Measurements from ENCODE around the gene WFS1. TPM values are rescaled to one million over a fixed set of nuclear protein-coding genes. Genes with fewer than 3 reads are reported as not detected.

Gene WFS1
- total RNA-seq, 4 donors from 2014 or later: 95.7 to 137 (median 101) TPM

DNA sequence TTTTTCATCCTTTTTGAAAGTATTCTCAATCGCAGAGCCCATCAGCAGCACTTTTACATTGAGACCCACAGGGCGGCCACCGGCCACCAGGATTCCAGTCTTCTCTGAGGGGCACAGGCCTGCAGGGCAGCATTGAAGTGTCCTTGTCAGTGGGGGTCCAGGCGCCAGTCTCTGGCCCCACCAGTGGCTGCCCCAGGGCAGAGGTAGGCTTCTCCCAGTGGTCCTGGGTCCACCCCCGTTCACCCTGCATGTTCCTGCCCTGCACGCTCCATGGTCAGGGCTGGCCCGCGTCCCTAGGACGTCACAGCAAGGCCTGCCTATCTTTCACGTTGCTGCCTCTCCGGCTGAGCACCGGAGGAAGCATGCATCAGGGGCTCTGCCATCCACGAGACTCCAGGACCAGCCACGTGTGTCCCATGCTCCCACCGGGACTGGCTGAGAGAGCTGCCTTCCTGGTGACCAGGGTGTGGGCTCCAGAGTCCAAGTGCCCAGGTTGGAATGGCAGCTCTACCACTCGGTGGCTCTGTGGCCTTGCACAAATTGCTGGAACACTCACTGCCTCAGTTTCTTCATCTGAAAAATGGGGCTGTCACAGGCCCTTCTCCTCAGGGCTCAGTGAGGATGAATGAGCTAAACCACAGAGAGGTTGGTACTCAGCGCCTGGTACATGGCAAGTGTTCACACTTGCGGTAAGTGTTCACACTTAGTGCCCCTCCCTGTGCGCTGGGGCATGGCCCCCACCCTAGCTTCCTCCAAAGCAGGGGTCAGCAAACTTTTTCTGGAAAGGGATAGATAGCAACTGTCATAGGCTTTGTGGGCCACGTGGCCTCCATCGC is 38.6 kb upstream of the WFS1 start:
- WGBS, 2 donors (ENCODE audit: low coverage in 1 of 2): 94% methylated on average over 3 of the region's 21 CpGs; no CpG with 5 or more reads in 1 of the 2 donors
- H3K27me3 ChIP-seq: peaks cover 49% of the 10 kb centered on the region
- H3K4me1 ChIP-seq: no peaks in the 10 kb centered on the region
- no peak for ATAC-seq
- no peaks in the 10 kb centered on the region for H3K9me3 ChIP-seq
- no peaks in the 10 kb centered on the region for H3K36me3 ChIP-seq
- H3K4me3 ChIP-seq: no peak overlapping the region
- no peak for TF ChIP-seq EP300 (IDR thresholded peaks at IDR 0.05)
- TF ChIP-seq, protein P1, sequence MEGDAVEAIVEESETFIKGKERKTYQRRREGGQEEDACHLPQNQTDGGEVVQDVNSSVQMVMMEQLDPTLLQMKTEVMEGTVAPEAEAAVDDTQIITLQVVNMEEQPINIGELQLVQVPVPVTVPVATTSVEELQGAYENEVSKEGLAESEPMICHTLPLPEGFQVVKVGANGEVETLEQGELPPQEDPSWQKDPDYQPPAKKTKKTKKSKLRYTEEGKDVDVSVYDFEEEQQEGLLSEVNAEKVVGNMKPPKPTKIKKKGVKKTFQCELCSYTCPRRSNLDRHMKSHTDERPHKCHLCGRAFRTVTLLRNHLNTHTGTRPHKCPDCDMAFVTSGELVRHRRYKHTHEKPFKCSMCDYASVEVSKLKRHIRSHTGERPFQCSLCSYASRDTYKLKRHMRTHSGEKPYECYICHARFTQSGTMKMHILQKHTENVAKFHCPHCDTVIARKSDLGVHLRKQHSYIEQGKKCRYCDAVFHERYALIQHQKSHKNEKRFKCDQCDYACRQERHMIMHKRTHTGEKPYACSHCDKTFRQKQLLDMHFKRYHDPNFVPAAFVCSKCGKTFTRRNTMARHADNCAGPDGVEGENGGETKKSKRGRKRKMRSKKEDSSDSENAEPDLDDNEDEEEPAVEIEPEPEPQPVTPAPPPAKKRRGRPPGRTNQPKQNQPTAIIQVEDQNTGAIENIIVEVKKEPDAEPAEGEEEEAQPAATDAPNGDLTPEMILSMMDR (IDR thresholded peaks at IDR 0.05): no peak
- no peak for TF ChIP-seq POLR2A (IDR thresholded peaks at IDR 0.05)
- TF ChIP-seq POLR2AphosphoS5 (IDR thresholded peaks at IDR 0.05): no peak
- H3K27ac ChIP-seq: no peak overlapping the region

GRCh38 chr4:6231663-6232165 is 37.9 kb upstream of the WFS1 start:
- WGBS, 2 donors (ENCODE audit: low coverage in 1 of 2): 53 to 72% methylated on average over 6 to 7 of the region's 7 CpGs
- TF ChIP-seq, protein P1 (IDR thresholded peaks at IDR 0.05): no peak
- TF ChIP-seq EP300 (IDR thresholded peaks at IDR 0.05) (no peak), POLR2AphosphoS5 (IDR thresholded peaks at IDR 0.05) (no peak)
- ATAC-seq: no peak
- H3K36me3 ChIP-seq: no peaks in the 10 kb centered on the region
- H3K27me3 ChIP-seq: peaks cover 46% of the 10 kb centered on the region
- no peaks in the 10 kb centered on the region for H3K4me1 ChIP-seq
- no peaks in the 10 kb centered on the region for H3K9me3 ChIP-seq
- no peak overlapping the region for H3K4me3 ChIP-seq
- no peak overlapping the region for H3K27ac ChIP-seq

GRCh38 chr4:6232836-6233785 is 36.5 kb upstream of the WFS1 start:
- WGBS, 2 donors (ENCODE audit: low coverage in 1 of 2): 80 to 93% methylated on average over 10 to 22 of the region's 30 CpGs
- H3K4me1 ChIP-seq: no peaks in the 10 kb centered on the region
- no peak overlapping the region for H3K27ac ChIP-seq
- no peaks in the 10 kb centered on the region for H3K36me3 ChIP-seq
- no peaks in the 10 kb centered on the region for H3K9me3 ChIP-seq
- H3K4me3 ChIP-seq: no peak overlapping the region
- H3K27me3 ChIP-seq: peaks cover 35% of the 10 kb centered on the region
- TF ChIP-seq POLR2AphosphoS5 (IDR thresholded peaks at IDR 0.05): no peak
- TF ChIP-seq EP300 (IDR thresholded peaks at IDR 0.05): no peak
- TF ChIP-seq, protein P1 (IDR thresholded peaks at IDR 0.05): no peak
- TF ChIP-seq POLR2A (IDR thresholded peaks at IDR 0.05): no peak
- ATAC-seq: no peak

GRCh38 chr4:6233929-6234328 is 35.7 kb upstream of the WFS1 start:
- Histone ChIP-seq H3K4me1 (no peaks in the 10 kb centered on the region), H3K4me3 (no peak overlapping the region), H3K27me3 (peaks cover 29% of the 10 kb centered on the region), H3K9me3 (no peaks in the 10 kb centered on the region), H3K36me3 (no peaks in the 10 kb centered on the region), H3K27ac (no peak overlapping the region)
- TF ChIP-seq POLR2A (IDR thresholded peaks at IDR 0.05) (no peak), EP300 (IDR thresholded peaks at IDR 0.05) (no peak), POLR2AphosphoS5 (IDR thresholded peaks at IDR 0.05) (no peak)
- TF ChIP-seq, protein P1 (IDR thresholded peaks at IDR 0.05): no peak
- no peak for ATAC-seq
- 50 to 81% methylated on average over 2 to 3 of the region's 6 CpGs for WGBS, 2 donors (ENCODE audit: low coverage in 1 of 2)
